DOHH2 (cell line): ENCODE measurements around the gene LRSAM1.

Experiments
- H3F3A ChIP-seq: fragments of 200-600 bp; sonication (generic), shearing (Covaris generic); 2 replicates; pipeline ENCODE4 v1.6.0; 2016; ENCODE audit warnings: antibody characterized with exemption, mild to moderate bottlenecking; ENCODE audit not compliant: control insufficient read depth, insufficient read depth
- H3K27ac ChIP-seq: fragments of 200-600 bp; sonication (generic); 2 replicates; pipeline ENCODE4 v1.5.1; 2014; ENCODE audit warnings: low read depth, mild to moderate bottlenecking, low read length, moderate library complexity
- H3K27me3 ChIP-seq: fragments of 200-600 bp; sonication (generic); 2 replicates; pipeline ENCODE4 v1.6.1; 2014; ENCODE audit warnings: mild to moderate bottlenecking, low read length, mixed read lengths; ENCODE audit not compliant: control insufficient read depth
- H3K36me3 ChIP-seq: fragments of 200-600 bp; sonication (generic); 2 replicates; pipeline ENCODE4 v1.6.1; 2014; ENCODE audit warnings: mild to moderate bottlenecking, low read length, moderate library complexity, mixed read lengths; ENCODE audit not compliant: control insufficient read depth
- H3K4me1 ChIP-seq: fragments of 200-600 bp; sonication (generic); 2 replicates; pipeline ENCODE4 v1.6.1; 2014; ENCODE audit warnings: mild to moderate bottlenecking, low read length, mixed read lengths; ENCODE audit not compliant: control insufficient read depth
- H3K4me2 ChIP-seq: fragments of 200-600 bp; sonication (generic); 2 replicates; pipeline ENCODE4 v1.6.0; 2014; ENCODE audit warnings: mild to moderate bottlenecking, low read length, moderate library complexity
- H3K4me3 ChIP-seq: fragments of 200-600 bp; sonication (generic); 2 replicates; pipeline ENCODE4 v1.5.1; 2014; ENCODE audit warnings: mild to moderate bottlenecking, low read length, mixed read lengths
- H3K79me2 ChIP-seq: fragments of 200-600 bp; sonication (generic); 2 replicates; pipeline ENCODE4 v1.6.1; 2014; ENCODE audit warnings: mild to moderate bottlenecking, low read length, mixed read lengths; ENCODE audit not compliant: control insufficient read depth
- H3K9me2 ChIP-seq: fragments of 200-600 bp; sonication (generic); replicated peaks from 2 replicates; pipeline ENCODE4 v1.6.1; 2014; ENCODE audit warnings: mild to moderate bottlenecking, low read length, mixed read lengths; ENCODE audit not compliant: control insufficient read depth
- H3K9me3 ChIP-seq: fragments of 200-600 bp; sonication (generic); 2 replicates; pipeline ENCODE4 v1.6.1; 2014; ENCODE audit warnings: antibody characterized with exemption, low read length, mixed read lengths; ENCODE audit not compliant: control insufficient read depth, insufficient read depth
- H4K20me1 ChIP-seq: fragments of 200-600 bp; sonication (generic); 2 replicates; pipeline ENCODE4 v1.6.0; 2014; ENCODE audit warnings: low read depth, mild to moderate bottlenecking, antibody characterized with exemption, low read length, moderate library complexity; ENCODE audit not compliant: control insufficient read depth, insufficient read depth
- EZH2phosphoT487 ChIP-seq: fragments of 200-600 bp; sonication (generic); IDR thresholded peaks from 2 replicates; pipeline ENCODE4 v1.6.1; 2017; ENCODE audit warnings: borderline replicate concordance, mild to moderate bottlenecking, antibody characterized with exemption, low read length, moderate library complexity, mixed read lengths
- TF ChIP-seq, protein P1 (sequence below): fragments of 200-600 bp; sonication (generic); IDR thresholded peaks from one replicate; pipeline ENCODE4 v1.5.1; 2014; ENCODE audit warnings: antibody characterized with exemption, mild to moderate bottlenecking, low read depth, low read length; ENCODE audit not compliant: poor library complexity, severe bottlenecking

Gene LRSAM1

GRCh38 chr9:127437497-127438264 lies 13.6 kb upstream of the LRSAM1 start:
- Histone ChIP-seq H3K79me2 (no peaks in the 10 kb centered on the region), H3K27ac (no peak overlapping the region), H3K9me3 (no peaks in the 10 kb centered on the region), H3K4me2 (no peak overlapping the region), H3F3A (0 out of 2 replicates have a peak, but pooled peaks cover under 1% of the 10 kb centered on the region), H3K27me3 (no peaks in the 10 kb centered on the region), H3K36me3 (peaks cover 76% of the 10 kb centered on the region), H3K4me1 (no peaks in the 10 kb centered on the region), H4K20me1 (no peaks in the 10 kb centered on the region), H3K9me2 (no peaks in the 10 kb centered on the region), H3K4me3 (no peak overlapping the region)
- TF ChIP-seq, protein P1, sequence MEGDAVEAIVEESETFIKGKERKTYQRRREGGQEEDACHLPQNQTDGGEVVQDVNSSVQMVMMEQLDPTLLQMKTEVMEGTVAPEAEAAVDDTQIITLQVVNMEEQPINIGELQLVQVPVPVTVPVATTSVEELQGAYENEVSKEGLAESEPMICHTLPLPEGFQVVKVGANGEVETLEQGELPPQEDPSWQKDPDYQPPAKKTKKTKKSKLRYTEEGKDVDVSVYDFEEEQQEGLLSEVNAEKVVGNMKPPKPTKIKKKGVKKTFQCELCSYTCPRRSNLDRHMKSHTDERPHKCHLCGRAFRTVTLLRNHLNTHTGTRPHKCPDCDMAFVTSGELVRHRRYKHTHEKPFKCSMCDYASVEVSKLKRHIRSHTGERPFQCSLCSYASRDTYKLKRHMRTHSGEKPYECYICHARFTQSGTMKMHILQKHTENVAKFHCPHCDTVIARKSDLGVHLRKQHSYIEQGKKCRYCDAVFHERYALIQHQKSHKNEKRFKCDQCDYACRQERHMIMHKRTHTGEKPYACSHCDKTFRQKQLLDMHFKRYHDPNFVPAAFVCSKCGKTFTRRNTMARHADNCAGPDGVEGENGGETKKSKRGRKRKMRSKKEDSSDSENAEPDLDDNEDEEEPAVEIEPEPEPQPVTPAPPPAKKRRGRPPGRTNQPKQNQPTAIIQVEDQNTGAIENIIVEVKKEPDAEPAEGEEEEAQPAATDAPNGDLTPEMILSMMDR = no peak

- Histone ChIP-seq H3F3A (peaks cover 6% of the 10 kb centered on the region; the same call in 1 of the 2 replicates), H3K9me3 (no peaks in the 10 kb centered on the region), H3K4me2 (no peak overlapping the region), H3K36me3 (peaks cover 75% of the 10 kb centered on the region), H3K4me1 (no peaks in the 10 kb centered on the region), H3K27me3 (no peaks in the 10 kb centered on the region), H3K79me2 (no peaks in the 10 kb centered on the region), H3K9me2 (no peaks in the 10 kb centered on the region), H3K27ac (no peak overlapping the region), H3K4me3 (no peak overlapping the region), H4K20me1 (no peaks in the 10 kb centered on the region)
- TF ChIP-seq EZH2phosphoT487 = no peak
Measured at GRCh38 chr9:127438394-127438793, 12.9 kb upstream of the LRSAM1 start.

DNA sequence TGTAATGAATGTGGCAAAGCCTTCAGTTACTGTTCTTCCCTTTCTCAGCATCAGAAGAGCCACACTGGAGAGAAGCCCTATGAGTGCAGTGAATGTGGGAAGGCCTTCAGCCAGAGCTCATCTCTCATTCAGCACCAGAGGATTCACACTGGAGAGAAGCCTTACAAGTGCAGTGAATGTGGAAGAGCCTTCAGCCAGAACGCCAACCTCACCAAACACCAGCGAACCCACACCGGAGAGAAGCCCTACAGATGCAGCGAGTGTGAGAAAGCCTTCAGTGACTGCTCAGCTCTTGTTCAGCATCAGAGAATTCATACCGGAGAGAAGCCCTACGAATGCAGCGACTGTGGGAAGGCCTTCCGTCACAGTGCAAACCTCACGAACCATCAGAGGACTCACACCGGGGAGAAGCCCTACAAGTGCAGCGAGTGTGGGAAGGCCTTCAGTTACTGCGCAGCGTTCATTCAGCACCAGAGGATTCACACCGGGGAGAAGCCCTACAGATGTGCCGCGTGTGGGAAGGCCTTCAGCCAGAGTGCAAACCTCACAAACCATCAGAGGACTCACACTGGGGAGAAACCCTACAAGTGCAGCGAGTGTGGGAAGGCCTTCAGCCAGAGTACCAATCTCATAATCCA lies 6.9 kb upstream of the LRSAM1 start:
- peaks cover 17% of the 10 kb centered on the region for H3K79me2 ChIP-seq
- peaks cover 8% of the 10 kb centered on the region for H4K20me1 ChIP-seq

More for the DNA sequence above, 6.9 kb upstream of the LRSAM1 start:
- H3K9me2 ChIP-seq = no peaks in the 10 kb centered on the region
- no peak overlapping the region for H3K4me3 ChIP-seq
- no peak overlapping the region for H3K27ac ChIP-seq
- H3K36me3 ChIP-seq = peaks cover 74% of the 10 kb centered on the region
- H3F3A ChIP-seq = peaks cover 60% of the 10 kb centered on the region
- H3K4me2 ChIP-seq = no peak overlapping the region
- H3K4me1 ChIP-seq = peaks cover 13% of the 10 kb centered on the region
- no peak for TF ChIP-seq EZH2phosphoT487
- TF ChIP-seq, protein P1 = no peak
- H3K27me3 ChIP-seq = no peaks in the 10 kb centered on the region
- H3K9me3 ChIP-seq = no peaks in the 10 kb centered on the region
